HepG2 (cell line): ENCODE results near the gene MACROD2. TPM values are rescaled to one million over a fixed set of nuclear protein-coding genes. Genes with fewer than 3 reads are reported as not detected.

Source experiments
- ATRX ChIP-seq: sonication (generic); formaldehyde crosslinking; IDR thresholded peaks from 2 replicates; pipeline ENCODE4 v1.4.0; 2020; ENCODE audit warnings: missing genetic modification reagents, borderline replicate concordance
- BCL3 ChIP-seq: sonication (generic); formaldehyde crosslinking; IDR thresholded peaks from 2 replicates; pipeline ENCODE4 v1.5.1; 2020; ENCODE audit warnings: mild to moderate bottlenecking, missing genetic modification reagents, moderate library complexity
- CBFB ChIP-seq: sonication (generic); formaldehyde crosslinking; IDR thresholded peaks from 2 replicates; pipeline ENCODE4 v1.4.0; 2020; ENCODE audit warnings: missing genetic modification reagents
- KAT8 ChIP-seq: IDR thresholded peaks from 2 replicates; pipeline ENCODE4 v1.6.1; 2016; ENCODE audit warnings: missing genetic modification reagents, missing compliant biosample characterization
- PAWR ChIP-seq: sonication (generic); formaldehyde crosslinking; IDR thresholded peaks from 2 replicates; pipeline ENCODE4 v1.4.0; 2020; ENCODE audit warnings: missing genetic modification reagents, mild to moderate bottlenecking, borderline replicate concordance
- POGK ChIP-seq: sonication (generic); formaldehyde crosslinking; conservative IDR thresholded peaks from 2 replicates; pipeline ENCODE4 v1.8.0; 2022; ENCODE audit warnings: mild to moderate bottlenecking, moderate library complexity, missing genetic modification reagents
- SIN3A ChIP-seq: IDR thresholded peaks from 2 replicates; pipeline ENCODE4 v1.6.1; 2011; ENCODE audit warnings: low read depth, mild to moderate bottlenecking, control low read depth, low read length, borderline replicate concordance
- TBX3 ChIP-seq: fragments of 450-650 bp; IDR thresholded peaks from 2 replicates; pipeline ENCODE4 v1.6.1; 2017; ENCODE audit warnings: antibody characterized with exemption, mild to moderate bottlenecking, inconsistent platforms, borderline replicate concordance
- ZNF552 ChIP-seq: sonication (generic); formaldehyde crosslinking; IDR thresholded peaks from 2 replicates; pipeline ENCODE4 v1.9.0; 2022; ENCODE audit warnings: missing genetic modification reagents, mild to moderate bottlenecking, borderline replicate concordance
- ZNF646 ChIP-seq: sonication (generic); formaldehyde crosslinking; IDR thresholded peaks from 2 replicates; pipeline ENCODE4 v1.9.0; 2021; ENCODE audit warnings: mild to moderate bottlenecking, missing genetic modification reagents
- polyA plus RNA-seq, 8 experiments: library from polyadenylated mRNA; depleted of rRNA in 3 of 8; stranded (reverse) in 7 of 8; unstranded in 1 of 8; fragments of >200 nt; fragmentation: Illumina TruSeq in 4 of 8; extraction: Trizol in 4 of 8; gene quantifications; 2 replicates each; pipeline versions ENCODE4 v1.2.1 to v1.2.3, GENCODE V29; 2011 to 2016; ENCODE audit warnings: low read depth in 4 of 8, missing spikeins in 1 of 8, mixed read lengths in 1 of 8; ENCODE audit not compliant: insufficient read depth in 1 of 8
- total RNA-seq, 5 experiments: library from RNA; depleted of rRNA; stranded (reverse); fragments of >200 nt; fragmentation: Illumina TruSeq; extraction: Trizol; gene quantifications; 2 replicates each; pipeline ENCODE4 v1.2.3, GENCODE V29; 2016; ENCODE audit warnings: low read depth in 1 of 5

The MACROD2 gene
- total and polyA plus RNA-seq, 2 of the 13 experiments (the other 11 are each of a cell fraction or from before 2014, with no cell fraction given): 0.13 to 0.51 TPM

DNA sequence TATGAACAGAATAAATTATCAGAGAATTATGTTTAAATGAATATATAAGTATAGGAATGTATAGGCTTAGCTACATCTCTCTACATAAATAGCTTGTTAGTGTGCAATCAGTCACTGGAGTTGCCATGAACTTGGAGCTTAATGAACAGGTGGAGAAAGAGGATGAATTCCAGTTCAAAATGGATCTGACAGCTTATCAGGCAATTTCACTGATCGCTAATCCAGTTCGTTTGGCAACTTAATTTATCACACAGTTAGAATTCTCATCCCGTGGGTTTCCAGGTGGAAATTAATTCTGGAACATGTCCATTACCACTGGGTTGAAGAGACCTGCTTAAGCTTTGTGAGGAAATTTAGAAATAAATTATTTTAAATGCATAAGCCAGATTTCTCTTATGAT, 118.1 kb downstream of the MACROD2 start (continued):
- no peak for TF ChIP-seq ZNF646 (CRISPR knock-in tag)
- no peak for TF ChIP-seq TBX3
- TF ChIP-seq POGK (CRISPR knock-in tag): no peak
- TF ChIP-seq SIN3A: no peak
- no peak for TF ChIP-seq ZNF552
- TF ChIP-seq BCL3 (CRISPR knock-in tag): no peak
- no peak for TF ChIP-seq KAT8 (CRISPR knock-in tag)
- no peak for TF ChIP-seq ATRX (CRISPR knock-in tag)
- TF ChIP-seq CBFB: no peak
- TF ChIP-seq PAWR (CRISPR knock-in tag): no peak
- TF ChIP-seq, all 625 proteins: peak for 0
